Amniotic stem cell (primary cell): ENCODE results near the gene ADAP2.
A peak's percentile ranks its signal among the peaks of the same experiment; 100 is the strongest.
"Not testable (repeated sequence)": the region's sequence is repeated elsewhere in the genome, so short reads cannot be mapped to it uniquely, and the experiment has no call there.

Experiments
- DNase-seq: peaks from one replicate; lab custom pipeline; 2025; lab: John Stamatoyannopoulos, UW

ADAP2 gene, protein sequence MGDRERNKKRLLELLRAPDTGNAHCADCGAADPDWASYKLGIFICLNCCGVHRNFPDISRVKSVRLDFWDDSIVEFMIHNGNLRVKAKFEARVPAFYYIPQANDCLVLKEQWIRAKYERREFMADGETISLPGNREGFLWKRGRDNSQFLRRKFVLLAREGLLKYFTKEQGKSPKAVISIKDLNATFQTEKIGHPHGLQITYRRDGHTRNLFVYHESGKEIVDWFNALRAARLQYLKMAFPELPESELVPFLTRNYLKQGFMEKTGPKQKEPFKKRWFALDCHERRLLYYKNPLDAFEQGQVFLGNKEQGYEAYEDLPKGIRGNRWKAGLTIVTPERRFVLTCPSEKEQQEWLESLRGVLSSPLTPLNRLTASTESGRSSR

GRCh38 chr17:30921544-30922196 is at the start of gene ADAP2:
ADAP2 (plus strand) TSS chr17:30921945; CDS start chr17:30922015, 70 bp downstream.
- no peak for DNase-seq

- no peak for DNase-seq
These were observed 35.6 kb upstream of the ADAP2 start for GRCh38 chr17:30886187-30886586.

GRCh38 chr17:30894236-30894635 is 27.5 kb upstream of the ADAP2 start:
- DNase-seq, result no peak

DNA sequence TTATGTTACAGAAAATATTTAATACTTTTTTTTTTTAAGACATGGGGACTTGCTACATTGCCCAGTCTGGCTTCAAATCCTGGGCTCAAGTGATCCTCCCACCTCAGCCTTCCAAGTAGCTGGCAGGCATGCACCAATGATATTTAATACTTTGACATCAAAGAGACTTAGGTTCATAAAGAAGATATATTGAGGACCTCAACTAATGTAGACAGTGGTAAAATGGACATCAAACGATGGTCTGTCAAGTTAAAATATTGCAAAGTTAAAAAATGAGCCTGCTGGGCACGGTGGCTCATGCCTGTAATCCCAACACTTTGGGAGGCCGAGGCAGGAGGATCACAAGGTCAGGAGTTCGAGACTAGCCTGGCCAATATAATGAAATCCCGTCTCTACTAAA is 24.4 kb upstream of the ADAP2 start:
- DNase-seq, result no peak

GRCh38 chr17:30905742-30906100 is 16.0 kb upstream of the ADAP2 start:
- no peak for DNase-seq

DNA sequence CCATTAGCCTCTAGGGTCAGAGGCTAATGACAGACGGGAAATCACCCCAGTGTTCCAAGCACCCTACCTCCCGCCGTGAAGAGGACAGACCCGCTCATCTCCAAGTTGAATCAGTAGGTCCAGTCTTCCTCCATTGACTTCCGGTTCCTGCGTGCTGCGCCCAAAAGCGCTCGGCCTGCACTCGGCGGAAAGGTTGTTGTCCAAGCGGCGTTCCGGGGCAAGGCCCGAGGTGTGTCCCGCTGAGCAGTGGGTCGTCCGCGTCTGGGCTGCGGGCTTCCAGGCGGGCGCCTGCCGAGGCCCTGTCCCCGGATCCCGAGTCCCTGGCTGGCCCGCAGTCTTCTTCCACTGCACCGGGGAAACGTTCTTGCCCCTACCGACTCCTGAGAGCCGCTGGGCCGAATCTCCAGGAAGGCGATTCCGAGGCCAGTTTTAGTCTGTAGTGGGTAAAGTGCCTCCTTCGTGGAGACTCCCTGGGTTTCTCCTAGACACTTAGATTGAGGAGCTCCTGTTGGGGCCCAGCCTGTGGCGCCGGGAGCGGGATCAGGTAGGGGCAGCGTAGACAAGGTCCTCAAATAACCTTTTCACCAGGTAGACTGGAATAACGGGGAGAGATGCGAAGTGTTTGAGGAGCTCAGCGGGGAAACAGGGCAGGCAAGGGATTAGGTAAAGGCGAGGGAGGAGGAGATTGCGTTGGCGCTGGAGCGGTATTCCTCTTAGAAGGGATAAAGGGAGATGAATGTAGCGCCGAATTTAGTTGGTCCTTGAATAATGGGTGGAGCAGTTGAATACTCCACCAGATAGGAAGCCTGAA is 15.4 kb upstream of the ADAP2 start, which contains the start of gene TEFM:
TSS of gene TEFM (minus strand) at position 138 of the 811 bp plus-strand sequence. CDS start at position 98, 40 bp downstream.
- DNase-seq, result peak; percentile 87

DNA sequence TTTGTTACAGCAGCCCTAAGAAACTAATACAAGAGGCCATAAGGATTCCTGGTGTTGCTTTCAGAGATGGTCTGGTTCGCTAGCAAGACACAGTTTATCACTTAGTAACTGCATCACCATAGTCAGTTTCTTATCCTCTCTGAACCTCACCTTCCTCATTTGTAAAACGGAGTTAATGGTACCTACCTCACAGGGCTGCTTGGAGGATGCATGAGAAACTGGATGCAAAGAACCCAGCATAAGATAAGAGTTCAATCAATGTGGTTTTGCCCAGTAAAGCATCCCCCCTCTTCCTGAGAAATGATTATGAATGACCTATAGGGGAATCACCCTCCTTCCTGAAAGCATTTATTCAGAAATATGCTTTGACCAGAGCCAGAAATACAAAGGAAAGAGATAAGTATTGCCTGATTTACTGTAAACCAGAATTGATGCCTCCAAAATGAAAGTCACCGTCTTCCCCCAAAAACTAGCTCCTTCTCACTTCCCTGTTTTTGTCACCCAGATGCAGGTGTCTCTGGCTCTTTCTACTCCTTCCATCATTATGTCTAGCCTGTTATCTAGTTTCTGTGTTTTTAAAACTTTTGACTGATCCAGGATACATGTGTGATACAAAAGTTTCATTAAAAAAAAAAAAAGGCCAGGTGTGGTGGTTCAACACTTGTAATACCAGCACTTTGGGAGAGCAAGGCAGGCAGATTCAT is 12.9 kb upstream of the ADAP2 start:
- DNase-seq, result no peak

GRCh38 chr17:30910151-30910550 is 11.6 kb upstream of the ADAP2 start:
- DNase-seq, result not testable (repeated sequence)

GRCh38 chr17:30913955-30914354 is 7.8 kb upstream of the ADAP2 start:
- DNase-seq, result no peak

DNA sequence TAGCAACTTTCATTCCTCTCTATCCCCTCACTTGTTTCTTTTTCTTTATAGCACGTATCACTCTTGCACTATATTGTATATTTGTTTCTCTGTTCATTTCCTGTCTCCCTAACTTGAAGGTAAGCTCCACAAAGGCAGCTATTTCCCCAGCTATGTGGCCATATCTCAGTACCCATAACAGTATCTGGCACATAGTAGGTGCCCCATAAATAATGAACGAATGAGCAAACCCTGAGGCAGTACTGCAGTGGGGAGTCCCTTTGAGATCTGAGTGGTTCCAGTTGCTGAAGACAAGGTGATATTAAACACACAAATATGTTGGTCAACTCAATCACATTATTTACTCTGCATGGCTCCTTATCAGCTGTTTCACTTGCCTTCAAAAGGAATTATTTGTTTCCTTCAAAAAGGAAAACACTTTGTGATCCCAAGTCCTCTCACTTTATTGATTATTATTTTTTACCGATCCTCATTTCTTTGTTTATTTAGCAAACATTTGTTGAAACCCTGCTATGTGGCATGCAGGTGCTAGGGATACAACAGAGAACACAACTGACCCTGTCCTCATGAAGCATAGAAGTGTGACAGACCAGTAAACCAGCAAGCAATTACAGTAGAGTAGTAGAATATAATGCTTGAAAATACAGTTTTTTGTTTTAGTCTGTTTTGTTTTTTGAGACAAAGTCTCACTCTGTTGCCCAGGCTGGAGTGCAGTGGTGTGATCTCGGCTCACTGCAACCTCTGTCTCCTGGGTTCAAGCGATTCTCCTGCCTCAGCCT is 5.7 kb upstream of the ADAP2 start:
- no peak for DNase-seq

GRCh38 chr17:30917050-30917449 is 4.7 kb upstream of the ADAP2 start:
- DNase-seq, result no peak

- DNase-seq, result no peak
These were observed 1.5 kb upstream of the ADAP2 start for GRCh38 chr17:30920282-30920681.

GRCh38 chr17:30920683-30921543 is 832 bp upstream of the ADAP2 start:
- DNase-seq, result no peak

DNA sequence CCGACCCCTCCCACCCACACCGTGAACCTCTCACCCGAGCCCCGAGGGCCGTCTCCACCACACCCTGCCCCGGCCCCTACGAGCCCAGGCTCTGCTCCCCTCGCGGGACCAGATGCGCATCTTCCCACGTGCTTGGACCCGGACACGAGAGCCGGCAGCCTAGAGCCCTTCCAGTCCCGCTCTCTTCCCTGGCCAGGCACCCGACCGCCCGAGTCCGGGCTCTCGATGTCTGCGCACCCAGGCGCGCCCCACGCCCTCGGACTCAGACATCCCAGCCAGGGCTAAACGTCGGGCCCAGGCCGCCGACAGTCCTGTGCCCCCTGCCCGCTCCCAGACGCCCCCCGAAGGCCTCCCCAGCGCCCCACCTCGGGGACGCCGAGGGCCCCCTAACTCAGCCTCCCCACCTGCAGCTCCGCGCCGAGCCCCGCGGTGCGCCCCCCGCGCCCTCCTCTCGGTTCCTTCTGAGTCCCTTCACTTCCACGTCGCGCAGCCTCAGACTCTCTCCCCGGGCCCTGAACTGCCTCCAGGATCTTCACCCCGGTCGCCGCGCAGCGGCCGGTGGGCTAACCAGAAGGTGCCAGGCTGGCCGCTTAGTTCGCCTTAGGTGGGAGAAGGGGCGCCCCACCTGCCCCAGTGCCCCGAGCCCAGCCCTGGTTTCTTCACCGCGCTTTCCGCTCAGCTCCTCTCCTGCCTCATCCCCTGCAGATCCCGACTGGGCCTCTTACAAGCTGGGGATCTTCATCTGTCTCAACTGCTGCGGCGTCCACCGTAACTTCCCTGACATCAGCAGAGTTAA is 688 bp downstream of the ADAP2 start:
- DNase-seq, result no peak

DNA sequence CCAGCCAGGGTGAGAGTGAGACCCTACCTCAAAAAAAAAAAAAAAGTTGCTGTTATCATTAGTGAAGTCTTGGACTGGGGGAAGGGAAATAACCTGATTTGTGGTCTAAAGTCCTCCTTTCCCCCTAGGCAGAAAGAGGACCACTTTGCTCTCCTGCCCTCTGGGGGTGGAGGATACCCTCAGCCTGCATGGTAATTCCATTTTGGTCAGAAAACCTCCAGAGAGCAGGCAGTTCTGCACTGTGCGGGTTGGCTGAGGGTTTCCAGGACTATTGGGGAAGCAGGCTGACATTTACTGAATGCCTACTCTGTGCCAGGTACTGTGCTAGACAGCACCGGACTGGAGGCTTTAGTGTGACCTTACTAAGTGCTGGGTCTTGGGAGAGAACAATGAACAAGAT is 2.6 kb downstream of the ADAP2 start:
- no peak for DNase-seq

DNA sequence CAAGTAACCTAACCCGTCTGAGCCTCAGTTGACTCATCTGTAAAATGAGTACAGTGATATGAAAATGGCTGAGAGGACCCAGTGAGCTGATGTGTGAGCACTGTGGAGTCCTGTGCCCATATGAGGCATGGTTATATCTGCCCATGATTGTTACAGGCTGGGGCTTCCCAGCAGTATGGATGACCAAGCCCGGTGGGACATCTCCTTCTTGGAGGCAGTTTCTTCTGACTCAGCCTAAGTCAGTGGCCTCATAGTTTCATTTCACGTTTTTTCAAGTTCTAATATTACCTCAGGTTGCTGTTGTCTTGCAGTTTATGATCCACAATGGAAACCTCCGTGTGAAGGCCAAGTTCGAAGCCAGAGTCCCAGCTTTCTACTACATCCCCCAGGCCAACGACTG is 4.8 kb downstream of the ADAP2 start:
- no peak for DNase-seq

GRCh38 chr17:30927756-30928155 is 6.0 kb downstream of the ADAP2 start:
- no peak for DNase-seq

- no peak for DNase-seq
These were observed 6.8 kb downstream of the ADAP2 start for GRCh38 chr17:30928584-30928983.

DNA sequence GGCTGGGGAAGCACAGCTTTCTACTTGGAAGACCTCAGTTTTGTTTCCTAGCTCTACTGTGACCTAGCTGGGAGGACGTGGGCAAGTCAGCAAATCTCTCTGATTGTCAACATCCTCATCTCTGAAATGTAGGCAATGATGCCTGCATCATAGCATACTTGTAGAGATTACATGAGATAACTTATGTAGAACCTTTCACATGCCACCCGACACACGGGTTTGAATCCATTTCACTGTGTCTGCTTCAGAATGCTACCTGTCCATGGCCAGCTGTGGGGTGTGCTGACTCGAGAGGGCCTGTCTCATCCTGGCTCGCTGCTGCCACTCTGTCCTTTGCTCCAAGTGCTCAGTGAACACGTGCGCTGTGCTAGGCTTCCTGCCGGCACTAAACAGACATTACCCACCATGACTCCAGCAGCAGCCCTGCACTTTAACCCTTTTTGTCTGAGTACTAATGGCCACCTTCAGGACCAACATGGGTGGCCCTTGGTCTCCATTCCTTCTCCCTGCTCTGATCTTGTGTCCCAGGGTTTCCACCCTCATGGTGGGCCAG is 7.4 kb downstream of the ADAP2 start:
- no peak for DNase-seq
